ENCODE results near the gene PAIP1.
"Not testable (repeated sequence)": the region's sequence is repeated elsewhere in the genome, so short reads cannot be mapped to it uniquely, and the experiment has no call there.

Gene PAIP1

GRCh38 chr5:43561356-43561755 lies 4.5 kb upstream of the PAIP1 start:
- DNase-seq (ENCODE audit: low read depth): no peak
- TF ChIP-seq, protein P1, sequence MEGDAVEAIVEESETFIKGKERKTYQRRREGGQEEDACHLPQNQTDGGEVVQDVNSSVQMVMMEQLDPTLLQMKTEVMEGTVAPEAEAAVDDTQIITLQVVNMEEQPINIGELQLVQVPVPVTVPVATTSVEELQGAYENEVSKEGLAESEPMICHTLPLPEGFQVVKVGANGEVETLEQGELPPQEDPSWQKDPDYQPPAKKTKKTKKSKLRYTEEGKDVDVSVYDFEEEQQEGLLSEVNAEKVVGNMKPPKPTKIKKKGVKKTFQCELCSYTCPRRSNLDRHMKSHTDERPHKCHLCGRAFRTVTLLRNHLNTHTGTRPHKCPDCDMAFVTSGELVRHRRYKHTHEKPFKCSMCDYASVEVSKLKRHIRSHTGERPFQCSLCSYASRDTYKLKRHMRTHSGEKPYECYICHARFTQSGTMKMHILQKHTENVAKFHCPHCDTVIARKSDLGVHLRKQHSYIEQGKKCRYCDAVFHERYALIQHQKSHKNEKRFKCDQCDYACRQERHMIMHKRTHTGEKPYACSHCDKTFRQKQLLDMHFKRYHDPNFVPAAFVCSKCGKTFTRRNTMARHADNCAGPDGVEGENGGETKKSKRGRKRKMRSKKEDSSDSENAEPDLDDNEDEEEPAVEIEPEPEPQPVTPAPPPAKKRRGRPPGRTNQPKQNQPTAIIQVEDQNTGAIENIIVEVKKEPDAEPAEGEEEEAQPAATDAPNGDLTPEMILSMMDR (IDR thresholded peaks at IDR 0.05; ENCODE audit: low read depth, low read length, missing control alignments): no peak
- in situ Hi-C loops (cut with HindIII; ENCODE audit: low sequenced_read_pairs): no loop called here
- H3K4me3 ChIP-seq (ENCODE audit: low read depth, low read length): no peak overlapping the region

DNA sequence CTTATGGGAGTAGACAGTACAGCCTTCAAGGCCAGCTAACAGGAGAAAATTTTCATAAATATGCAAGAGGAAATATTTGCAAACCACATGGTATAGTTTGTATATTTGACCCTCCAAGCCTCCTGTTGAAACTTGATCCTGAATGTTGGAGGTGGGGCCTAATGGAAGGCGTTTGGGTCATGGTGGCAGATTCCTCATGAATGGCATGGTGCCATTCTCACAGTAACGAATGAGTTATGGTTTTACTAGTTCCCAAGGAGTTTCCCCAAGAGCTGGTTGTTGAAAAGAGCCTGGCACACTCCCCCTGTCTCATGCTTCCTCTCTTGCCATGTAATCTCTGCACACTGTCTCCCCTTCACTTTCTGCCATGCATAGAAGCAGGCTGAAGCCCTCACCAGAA lies 3.3 kb upstream of the PAIP1 start:
- DNase-seq (ENCODE audit: low read depth): no peak
- H3K4me3 ChIP-seq (ENCODE audit: low read depth, low read length): no peak overlapping the region
- TF ChIP-seq, protein P1 (IDR thresholded peaks at IDR 0.05; ENCODE audit: low read depth, low read length, missing control alignments): no peak
- in situ Hi-C loops (cut with HindIII; ENCODE audit: low sequenced_read_pairs): no loop called here

GRCh38 chr5:43556607-43556856 lies 345 bp downstream of the PAIP1 start:
- DNase-seq (ENCODE audit: low read depth): not testable (repeated sequence)
- peak overlapping the region; percentile 82 for H3K4me3 ChIP-seq (ENCODE audit: low read depth, low read length)

GRCh38 chr5:43555895-43556606 lies 826 bp downstream of the PAIP1 start:
- no peak for DNase-seq (ENCODE audit: low read depth)
- in situ Hi-C loops (cut with HindIII; ENCODE audit: low sequenced_read_pairs): no loop called here
- TF ChIP-seq, protein P1 (IDR thresholded peaks at IDR 0.05; ENCODE audit: low read depth, low read length, missing control alignments): peak; percentile 2
- H3K4me3 ChIP-seq (ENCODE audit: low read depth, low read length): peak overlapping the region; percentile 82

More at GRCh38 chr5:43556607-43556856, 345 bp downstream of the PAIP1 start:
- in situ Hi-C loops (cut with HindIII; ENCODE audit: low sequenced_read_pairs): not testable (repeated sequence)

GRCh38 chr5:43554497-43554896 lies 2.4 kb downstream of the PAIP1 start:
- in situ Hi-C loops (cut with HindIII; ENCODE audit: low sequenced_read_pairs): no loop called here
- TF ChIP-seq, protein P1 (IDR thresholded peaks at IDR 0.05; ENCODE audit: low read depth, low read length, missing control alignments): no peak
- DNase-seq (ENCODE audit: low read depth): no peak
- peak overlapping the region; percentile 82 for H3K4me3 ChIP-seq (ENCODE audit: low read depth, low read length)

- TF ChIP-seq, protein P1 (IDR thresholded peaks at IDR 0.05; ENCODE audit: low read depth, low read length, missing control alignments): no peak
- in situ Hi-C loops (cut with HindIII; ENCODE audit: low sequenced_read_pairs): no loop called here
- no peak for DNase-seq (ENCODE audit: low read depth)
- H3K4me3 ChIP-seq (ENCODE audit: low read depth, low read length): no peak overlapping the region
Measured at GRCh38 chr5:43553381-43553780, 3.5 kb downstream of the PAIP1 start.

GRCh38 chr5:43551731-43552130 lies 5.1 kb downstream of the PAIP1 start:
- in situ Hi-C loops (cut with HindIII; ENCODE audit: low sequenced_read_pairs): no loop called here
- TF ChIP-seq, protein P1 (IDR thresholded peaks at IDR 0.05; ENCODE audit: low read depth, low read length, missing control alignments): no peak
- DNase-seq (ENCODE audit: low read depth): no peak
- H3K4me3 ChIP-seq (ENCODE audit: low read depth, low read length): no peak overlapping the region

DNA sequence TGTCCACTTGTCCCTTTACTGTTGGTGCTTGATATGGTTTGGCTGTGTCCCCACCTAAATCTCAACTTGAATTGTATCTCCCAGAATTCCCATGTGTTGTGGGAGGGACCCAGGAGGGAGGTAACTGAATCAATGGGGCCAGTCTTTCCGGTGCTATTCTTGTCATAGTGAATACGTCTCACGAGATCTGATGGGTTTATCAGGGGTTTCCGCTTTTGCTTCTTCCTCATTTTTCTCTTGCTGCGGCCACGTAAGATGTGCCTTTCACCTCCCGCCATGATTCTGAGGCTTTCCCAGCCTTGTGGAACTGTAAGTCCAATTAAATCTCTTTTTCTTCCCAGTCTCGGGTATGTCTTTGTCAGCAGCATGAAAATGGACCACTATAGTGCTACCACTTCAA lies 7.6 kb downstream of the PAIP1 start:
- H3K4me3 ChIP-seq (ENCODE audit: low read depth, low read length); DNase-seq (ENCODE audit: low read depth); in situ Hi-C loops (cut with HindIII; ENCODE audit: low sequenced_read_pairs): not testable (repeated sequence)

Measured in astrocyte of the cerebellum (primary cell).